Measurements from ENCODE around the gene HEMK1.

HEMK1 gene

GRCh38 chr3:50617911-50618481 lies 48.7 kb downstream of the HEMK1 start:
- WGBS, 2 experiments (ENCODE audit: insufficient coverage in 2 of 2), result 79 to 88% methylated on average over 2 to 3 of the region's 6 CpGs
- no peak overlapping the region for H3K27ac ChIP-seq (ENCODE audit: low read depth, low read length, severe bottlenecking)
- H3K36me3 ChIP-seq (ENCODE audit: control insufficient read depth, insufficient read depth, low read length), result no peaks in the 10 kb centered on the region
- H3K9me3 ChIP-seq (ENCODE audit: control insufficient read depth, low read length), result no peaks in the 10 kb centered on the region
- H3K4me1 ChIP-seq (ENCODE audit: control insufficient read depth, insufficient read depth, low read length, poor library complexity, severe bottlenecking), result peaks cover 6% of the 10 kb centered on the region
- peak overlapping the region; percentile 62 for H3K4me3 ChIP-seq (ENCODE audit: extremely low read depth, insufficient read depth, low read length, poor library complexity, severe bottlenecking)

- 83 to 100% methylated on average over 1 of the region's 1 CpG for WGBS, 2 experiments (ENCODE audit: insufficient coverage in 2 of 2)
- Histone ChIP-seq H3K36me3 (ENCODE audit: control insufficient read depth, insufficient read depth, low read length) (no peaks in the 10 kb centered on the region), H3K9me3 (ENCODE audit: control insufficient read depth, low read length) (no peaks in the 10 kb centered on the region), H3K27ac (ENCODE audit: low read depth, low read length, severe bottlenecking) (no peak overlapping the region), H3K4me3 (ENCODE audit: extremely low read depth, insufficient read depth, low read length, poor library complexity, severe bottlenecking) (no peak overlapping the region), H3K4me1 (ENCODE audit: control insufficient read depth, insufficient read depth, low read length, poor library complexity, severe bottlenecking) (peaks cover 11% of the 10 kb centered on the region)
Observed at GRCh38 chr3:50620420-50620819, 51.1 kb downstream of the HEMK1 start.

GRCh38 chr3:50620820-50621219 lies 51.5 kb downstream of the HEMK1 start:
- Histone ChIP-seq H3K36me3 (ENCODE audit: control insufficient read depth, insufficient read depth, low read length) (no peaks in the 10 kb centered on the region), H3K4me1 (ENCODE audit: control insufficient read depth, insufficient read depth, low read length, poor library complexity, severe bottlenecking) (peaks cover 13% of the 10 kb centered on the region), H3K4me3 (ENCODE audit: extremely low read depth, insufficient read depth, low read length, poor library complexity, severe bottlenecking) (no peak overlapping the region), H3K9me3 (ENCODE audit: control insufficient read depth, low read length) (no peaks in the 10 kb centered on the region), H3K27ac (ENCODE audit: low read depth, low read length, severe bottlenecking) (no peak overlapping the region)
- WGBS, 2 experiments (ENCODE audit: insufficient coverage in 2 of 2), result 90 to 100% methylated on average over 1 to 2 of the region's 4 CpGs

- peaks cover 16% of the 10 kb centered on the region for H3K4me1 ChIP-seq (ENCODE audit: control insufficient read depth, insufficient read depth, low read length, poor library complexity, severe bottlenecking)
- 67 to 83% methylated on average over 2 to 3 of the region's 3 CpGs for WGBS, 2 experiments (ENCODE audit: insufficient coverage in 2 of 2)
- no peaks in the 10 kb centered on the region for H3K9me3 ChIP-seq (ENCODE audit: control insufficient read depth, low read length)
- no peaks in the 10 kb centered on the region for H3K36me3 ChIP-seq (ENCODE audit: control insufficient read depth, insufficient read depth, low read length)
- no peak overlapping the region for H3K27ac ChIP-seq (ENCODE audit: low read depth, low read length, severe bottlenecking)
- H3K4me3 ChIP-seq (ENCODE audit: extremely low read depth, insufficient read depth, low read length, poor library complexity, severe bottlenecking), result no peak overlapping the region
Observed at GRCh38 chr3:50622881-50623280, 53.6 kb downstream of the HEMK1 start.

- no peaks in the 10 kb centered on the region for H3K9me3 ChIP-seq (ENCODE audit: control insufficient read depth, low read length)
- H3K36me3 ChIP-seq (ENCODE audit: control insufficient read depth, insufficient read depth, low read length), result no peaks in the 10 kb centered on the region
- no peak overlapping the region for H3K4me3 ChIP-seq (ENCODE audit: extremely low read depth, insufficient read depth, low read length, poor library complexity, severe bottlenecking)
- WGBS, 2 experiments (ENCODE audit: insufficient coverage in 2 of 2), result 92 to 95% methylated on average over 6 of the region's 6 CpGs
- no peak overlapping the region for H3K27ac ChIP-seq (ENCODE audit: low read depth, low read length, severe bottlenecking)
- peaks cover 19% of the 10 kb centered on the region for H3K4me1 ChIP-seq (ENCODE audit: control insufficient read depth, insufficient read depth, low read length, poor library complexity, severe bottlenecking)
Observed at GRCh38 chr3:50623840-50624474, 54.6 kb downstream of the HEMK1 start.

- Histone ChIP-seq H3K36me3 (ENCODE audit: control insufficient read depth, insufficient read depth, low read length) (no peaks in the 10 kb centered on the region), H3K4me1 (ENCODE audit: control insufficient read depth, insufficient read depth, low read length, poor library complexity, severe bottlenecking) (peaks cover 19% of the 10 kb centered on the region), H3K9me3 (ENCODE audit: control insufficient read depth, low read length) (no peaks in the 10 kb centered on the region), H3K4me3 (ENCODE audit: extremely low read depth, insufficient read depth, low read length, poor library complexity, severe bottlenecking) (no peak overlapping the region), H3K27ac (ENCODE audit: low read depth, low read length, severe bottlenecking) (no peak overlapping the region)
- WGBS, 2 experiments (ENCODE audit: insufficient coverage in 2 of 2), result 81 to 94% methylated on average over 2 of the region's 2 CpGs
Observed at GRCh38 chr3:50624634-50625033, 55.3 kb downstream of the HEMK1 start.

GRCh38 chr3:50625231-50626182 lies 56.2 kb downstream of the HEMK1 start:
- 77 to 81% methylated on average over 13 to 14 of the region's 18 CpGs for WGBS, 2 experiments (ENCODE audit: insufficient coverage in 2 of 2)
- Histone ChIP-seq H3K9me3 (ENCODE audit: control insufficient read depth, low read length) (no peaks in the 10 kb centered on the region), H3K4me3 (ENCODE audit: extremely low read depth, insufficient read depth, low read length, poor library complexity, severe bottlenecking) (no peak overlapping the region), H3K27ac (ENCODE audit: low read depth, low read length, severe bottlenecking) (no peak overlapping the region), H3K36me3 (ENCODE audit: control insufficient read depth, insufficient read depth, low read length) (no peaks in the 10 kb centered on the region), H3K4me1 (ENCODE audit: control insufficient read depth, insufficient read depth, low read length, poor library complexity, severe bottlenecking) (peaks cover 19% of the 10 kb centered on the region)

- Histone ChIP-seq H3K4me3 (ENCODE audit: extremely low read depth, insufficient read depth, low read length, poor library complexity, severe bottlenecking) (no peak overlapping the region), H3K27ac (ENCODE audit: low read depth, low read length, severe bottlenecking) (no peak overlapping the region), H3K4me1 (ENCODE audit: control insufficient read depth, insufficient read depth, low read length, poor library complexity, severe bottlenecking) (peaks cover 19% of the 10 kb centered on the region), H3K36me3 (ENCODE audit: control insufficient read depth, insufficient read depth, low read length) (no peaks in the 10 kb centered on the region), H3K9me3 (ENCODE audit: control insufficient read depth, low read length) (no peaks in the 10 kb centered on the region)
- 94 to 95% methylated on average over 3 of the region's 3 CpGs for WGBS, 2 experiments (ENCODE audit: insufficient coverage in 2 of 2)
Observed at GRCh38 chr3:50626401-50626800, 57.1 kb downstream of the HEMK1 start.

- no peaks in the 10 kb centered on the region for H3K36me3 ChIP-seq (ENCODE audit: control insufficient read depth, insufficient read depth, low read length)
- H3K27ac ChIP-seq (ENCODE audit: low read depth, low read length, severe bottlenecking), result peak overlapping the region; percentile 36
- H3K4me1 ChIP-seq (ENCODE audit: control insufficient read depth, insufficient read depth, low read length, poor library complexity, severe bottlenecking), result peaks cover 19% of the 10 kb centered on the region
- H3K4me3 ChIP-seq (ENCODE audit: extremely low read depth, insufficient read depth, low read length, poor library complexity, severe bottlenecking), result no peak overlapping the region
- WGBS, 2 experiments (ENCODE audit: insufficient coverage in 2 of 2), result 41 to 62% methylated on average over 4 to 5 of the region's 6 CpGs
- H3K9me3 ChIP-seq (ENCODE audit: control insufficient read depth, low read length), result no peaks in the 10 kb centered on the region
Observed at GRCh38 chr3:50627407-50628051, 58.2 kb downstream of the HEMK1 start.

- Histone ChIP-seq H3K4me1 (ENCODE audit: control insufficient read depth, insufficient read depth, low read length, poor library complexity, severe bottlenecking) (peaks cover 19% of the 10 kb centered on the region), H3K27ac (ENCODE audit: low read depth, low read length, severe bottlenecking) (no peak overlapping the region)
- 100% methylated on average over 2 to 3 of the region's 3 CpGs for WGBS, 2 experiments (ENCODE audit: insufficient coverage in 2 of 2)
Observed at GRCh38 chr3:50628601-50629000, 59.3 kb downstream of the HEMK1 start.

More at GRCh38 chr3:50628601-50629000, 59.3 kb downstream of the HEMK1 start:
- Histone ChIP-seq H3K36me3 (ENCODE audit: control insufficient read depth, insufficient read depth, low read length) (no peaks in the 10 kb centered on the region), H3K9me3 (ENCODE audit: control insufficient read depth, low read length) (no peaks in the 10 kb centered on the region), H3K4me3 (ENCODE audit: extremely low read depth, insufficient read depth, low read length, poor library complexity, severe bottlenecking) (no peak overlapping the region)

Data from mesodermal cell (in vitro differentiated cells).